H7 (cell line): Measurements from ENCODE around the gene B3GLCT. TPM values are rescaled to one million over a fixed set of nuclear protein-coding genes. Genes with fewer than 3 reads are reported as not detected.
"Not testable (repeated sequence)": the region's sequence is repeated elsewhere in the genome, so short reads cannot be mapped to it uniquely, and the experiment has no call there.

Experiments
- DNase-seq: peaks from one replicate; pipeline ENCODE4 v3.0.0; 2012
- H3K27me3 ChIP-seq: 2 replicates; pipeline ENCODE4 v1.6.0; 2011; ENCODE audit warnings: mild to moderate bottlenecking, low read length; ENCODE audit not compliant: control insufficient read depth, insufficient read depth
- H3K36me3 ChIP-seq: replicated peaks from 2 replicates; pipeline ENCODE4 v1.5.1; 2011; ENCODE audit warnings: low read length; ENCODE audit not compliant: control insufficient read depth, insufficient read depth
- H3K4me3 ChIP-seq: 2 replicates; pipeline ENCODE4 v1.5.1; 2011; ENCODE audit warnings: low read depth, mild to moderate bottlenecking, control low read depth, low read length, moderate library complexity; ENCODE audit not compliant: insufficient read depth
- total RNA-seq: library from RNA; depleted of rRNA; stranded (reverse); fragments of >200 nt; shearing (Covaris generic); gene quantifications from 2 replicates; pipeline ENCODE4 v1.2.3, GENCODE V29; 2014

B3GLCT gene
- total RNA-seq, 1 experiment from 2014 or later: 4.4 TPM

GRCh38 chr13:31172535-31172934, 27.2 kb upstream of the B3GLCT start:
- H3K27me3 ChIP-seq: no peaks in the 10 kb centered on the region
- no peak for DNase-seq
- no peak overlapping the region for H3K4me3 ChIP-seq
- no peaks in the 10 kb centered on the region for H3K36me3 ChIP-seq

- H3K36me3 ChIP-seq: no peaks in the 10 kb centered on the region
- H3K27me3 ChIP-seq: no peaks in the 10 kb centered on the region
- H3K4me3 ChIP-seq: no peak overlapping the region
- no peak for DNase-seq
Observed at GRCh38 chr13:31174018-31174417, 25.8 kb upstream of the B3GLCT start.

GRCh38 chr13:31175847-31176532, 23.8 kb upstream of the B3GLCT start:
- no peak overlapping the region for H3K4me3 ChIP-seq
- DNase-seq: no peak
- H3K27me3 ChIP-seq: no peaks in the 10 kb centered on the region
- no peaks in the 10 kb centered on the region for H3K36me3 ChIP-seq

- not testable (repeated sequence) for H3K36me3 ChIP-seq, H3K27me3 ChIP-seq, DNase-seq, H3K4me3 ChIP-seq
Observed at GRCh38 chr13:31177813-31178495, 21.8 kb upstream of the B3GLCT start.

- no peaks in the 10 kb centered on the region for H3K36me3 ChIP-seq
- no peaks in the 10 kb centered on the region for H3K27me3 ChIP-seq
- no peak overlapping the region for H3K4me3 ChIP-seq
- no peak for DNase-seq
Observed at GRCh38 chr13:31179241-31179640, 20.5 kb upstream of the B3GLCT start.

GRCh38 chr13:31179754-31180153, 20.0 kb upstream of the B3GLCT start:
- no peaks in the 10 kb centered on the region for H3K36me3 ChIP-seq

GRCh38 chr13:31182987-31183386, 16.8 kb upstream of the B3GLCT start:
- Histone ChIP-seq H3K27me3 (no peaks in the 10 kb centered on the region), H3K4me3 (no peak overlapping the region), H3K36me3 (no peaks in the 10 kb centered on the region)
- no peak for DNase-seq

More at GRCh38 chr13:31179754-31180153, 20.0 kb upstream of the B3GLCT start:
- H3K27me3 ChIP-seq: no peaks in the 10 kb centered on the region
- no peak overlapping the region for H3K4me3 ChIP-seq
- no peak for DNase-seq

- Histone ChIP-seq H3K27me3 (no peaks in the 10 kb centered on the region), H3K4me3 (no peak overlapping the region), H3K36me3 (no peaks in the 10 kb centered on the region)
- no peak for DNase-seq
Observed at GRCh38 chr13:31184451-31184850, 15.3 kb upstream of the B3GLCT start.

- Histone ChIP-seq H3K36me3 (no peaks in the 10 kb centered on the region), H3K27me3 (no peaks in the 10 kb centered on the region), H3K4me3 (no peak overlapping the region)
- DNase-seq: no peak
Observed at GRCh38 chr13:31184981-31185645, 14.7 kb upstream of the B3GLCT start.

- Histone ChIP-seq H3K36me3 (no peaks in the 10 kb centered on the region), H3K27me3 (no peaks in the 10 kb centered on the region; the same call in 1 of the 2 replicates), H3K4me3 (no peak overlapping the region)
- no peak for DNase-seq
Observed at GRCh38 chr13:31191748-31192147, 8.0 kb upstream of the B3GLCT start.

GRCh38 chr13:31192306-31192705, 7.5 kb upstream of the B3GLCT start:
- no peaks in the 10 kb centered on the region; the same call in 1 of the 2 replicates for H3K27me3 ChIP-seq
- DNase-seq: no peak
- H3K4me3 ChIP-seq: no peak overlapping the region
- H3K36me3 ChIP-seq: no peaks in the 10 kb centered on the region

- Histone ChIP-seq H3K36me3 (no peaks in the 10 kb centered on the region), H3K27me3 (peaks cover 4% of the 10 kb centered on the region)
- no peak for DNase-seq
Observed at GRCh38 chr13:31195616-31196015, 4.2 kb upstream of the B3GLCT start.

GRCh38 chr13:31196992-31197391, 2.8 kb upstream of the B3GLCT start:
- Histone ChIP-seq H3K36me3 (no peaks in the 10 kb centered on the region), H3K27me3 (peaks cover 6% of the 10 kb centered on the region), H3K4me3 (no peak overlapping the region)
- DNase-seq: no peak

More at GRCh38 chr13:31195616-31196015, 4.2 kb upstream of the B3GLCT start:
- no peak overlapping the region for H3K4me3 ChIP-seq

- no peak for DNase-seq
- Histone ChIP-seq H3K4me3 (no peak overlapping the region), H3K36me3 (no peaks in the 10 kb centered on the region), H3K27me3 (peaks cover 6% of the 10 kb centered on the region)
Observed at GRCh38 chr13:31198519-31198918, 1.3 kb upstream of the B3GLCT start.

- Histone ChIP-seq H3K36me3 (no peaks in the 10 kb centered on the region), H3K27me3 (peaks cover 6% of the 10 kb centered on the region), H3K4me3 (peak overlapping the region; percentile 21)
- DNase-seq: no peak
Observed at GRCh38 chr13:31199527-31199848, 287 bp upstream of the B3GLCT start.
